NCI-H2029 (cell line): ENCODE measurements around the gene DISC1.
A peak's percentile ranks its signal among the peaks of the same experiment; 100 is the strongest.
"Not testable (repeated sequence)": the region's sequence is repeated elsewhere in the genome, so short reads cannot be mapped to it uniquely, and the experiment has no call there.

ENCODE experiments used
- DNase-seq: peaks from one replicate; lab custom pipeline; 2025; lab: John Stamatoyannopoulos, UW

DISC1 gene

GRCh38 chr1:231770506-231771175, 144.1 kb downstream of the DISC1 start:
- no peak for DNase-seq

- DNase-seq: no peak
These were observed 148.2 kb downstream of the DISC1 start for GRCh38 chr1:231774719-231775335.

- DNase-seq: no peak
These were observed 149.6 kb downstream of the DISC1 start for GRCh38 chr1:231776010-231776756.

GRCh38 chr1:231776757-231777062, 150.1 kb downstream of the DISC1 start:
- no peak for DNase-seq

GRCh38 chr1:231778009-231778719, 151.6 kb downstream of the DISC1 start:
- peak; percentile 11 for DNase-seq

GRCh38 chr1:231779081-231779480, 152.5 kb downstream of the DISC1 start:
- DNase-seq: no peak

- DNase-seq: no peak
These were observed 155.3 kb downstream of the DISC1 start for GRCh38 chr1:231781892-231782291.

GRCh38 chr1:231785073-231785472, 158.5 kb downstream of the DISC1 start:
- not testable (repeated sequence) for DNase-seq

GRCh38 chr1:231786126-231786525, 159.5 kb downstream of the DISC1 start:
- no peak for DNase-seq

GRCh38 chr1:231792634-231793033, 166.0 kb downstream of the DISC1 start:
- no peak for DNase-seq

- DNase-seq: no peak
These were observed 167.3 kb downstream of the DISC1 start for GRCh38 chr1:231793893-231794292.

GRCh38 chr1:231796141-231796540, 169.6 kb downstream of the DISC1 start:
- no peak for DNase-seq

- DNase-seq: no peak
These were observed 172.9 kb downstream of the DISC1 start for GRCh38 chr1:231799363-231799986.

- no peak for DNase-seq
These were observed 173.5 kb downstream of the DISC1 start for GRCh38 chr1:231800108-231800507.

GRCh38 chr1:231801042-231801585, 174.5 kb downstream of the DISC1 start:
- DNase-seq: no peak

GRCh38 chr1:231803353-231803752, 176.8 kb downstream of the DISC1 start:
- DNase-seq: no peak

- peak; percentile 49 for DNase-seq
These were observed 180.3 kb downstream of the DISC1 start for GRCh38 chr1:231806623-231807495.

- no peak for DNase-seq
These were observed 181.0 kb downstream of the DISC1 start for GRCh38 chr1:231807541-231807940.

- no peak for DNase-seq
These were observed 181.5 kb downstream of the DISC1 start for GRCh38 chr1:231808116-231808515.

- DNase-seq: no peak
These were observed 182.4 kb downstream of the DISC1 start for GRCh38 chr1:231808990-231809389.

GRCh38 chr1:231810415-231810814, 183.8 kb downstream of the DISC1 start:
- no peak for DNase-seq
